ENCODE data around the gene LIPE.
"Not testable (repeated sequence)": the region's sequence is repeated elsewhere in the genome, so short reads cannot be mapped to it uniquely, and the experiment has no call there.

LIPE gene

DNA sequence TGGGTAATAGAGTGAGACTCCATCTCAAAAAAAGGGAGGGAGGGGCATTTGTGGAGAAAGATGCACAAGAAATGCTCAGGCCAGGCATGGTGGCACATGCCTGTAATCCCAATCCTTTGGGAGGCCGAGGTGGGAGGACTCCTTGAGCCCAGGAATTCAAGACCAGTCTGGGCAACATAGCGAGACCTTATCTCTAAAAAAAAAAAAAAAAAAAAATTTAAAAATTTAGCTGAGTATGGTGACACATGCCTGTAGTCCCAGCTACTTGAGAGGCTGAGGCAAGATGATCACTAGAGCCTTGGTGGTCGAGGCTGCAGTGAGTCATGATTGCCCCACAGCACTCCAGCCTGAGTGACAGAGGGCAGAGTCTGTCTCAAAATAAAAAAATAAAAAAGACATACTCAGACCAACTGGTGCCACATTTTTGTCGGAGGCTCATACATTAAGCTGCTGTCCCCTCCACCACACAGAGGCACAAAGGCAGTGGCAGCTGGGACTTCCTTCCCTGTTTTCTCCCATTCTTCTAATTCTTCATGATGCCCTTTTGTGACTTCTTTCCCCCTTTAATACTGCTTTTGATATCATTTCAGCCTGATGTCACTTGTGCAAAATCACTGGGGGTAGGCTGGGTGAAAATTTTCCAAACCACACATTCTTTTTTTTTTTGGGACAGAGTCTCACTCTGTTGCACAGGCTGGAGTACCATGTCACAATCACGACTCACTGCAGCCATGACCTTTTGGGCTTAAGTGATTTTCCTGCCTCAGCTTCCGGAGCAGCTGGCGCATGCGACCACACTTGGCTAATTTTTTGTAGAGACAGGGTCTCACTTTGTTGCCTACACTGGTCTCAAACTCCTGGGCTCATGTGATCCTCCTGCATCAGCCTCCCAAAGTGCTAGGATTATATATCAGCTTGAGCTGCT lies 42.4 kb upstream of the LIPE start:
- H3K4me3 ChIP-seq (ENCODE audit: low read depth, low read length), result no peak overlapping the region
- TF ChIP-seq, protein P1, sequence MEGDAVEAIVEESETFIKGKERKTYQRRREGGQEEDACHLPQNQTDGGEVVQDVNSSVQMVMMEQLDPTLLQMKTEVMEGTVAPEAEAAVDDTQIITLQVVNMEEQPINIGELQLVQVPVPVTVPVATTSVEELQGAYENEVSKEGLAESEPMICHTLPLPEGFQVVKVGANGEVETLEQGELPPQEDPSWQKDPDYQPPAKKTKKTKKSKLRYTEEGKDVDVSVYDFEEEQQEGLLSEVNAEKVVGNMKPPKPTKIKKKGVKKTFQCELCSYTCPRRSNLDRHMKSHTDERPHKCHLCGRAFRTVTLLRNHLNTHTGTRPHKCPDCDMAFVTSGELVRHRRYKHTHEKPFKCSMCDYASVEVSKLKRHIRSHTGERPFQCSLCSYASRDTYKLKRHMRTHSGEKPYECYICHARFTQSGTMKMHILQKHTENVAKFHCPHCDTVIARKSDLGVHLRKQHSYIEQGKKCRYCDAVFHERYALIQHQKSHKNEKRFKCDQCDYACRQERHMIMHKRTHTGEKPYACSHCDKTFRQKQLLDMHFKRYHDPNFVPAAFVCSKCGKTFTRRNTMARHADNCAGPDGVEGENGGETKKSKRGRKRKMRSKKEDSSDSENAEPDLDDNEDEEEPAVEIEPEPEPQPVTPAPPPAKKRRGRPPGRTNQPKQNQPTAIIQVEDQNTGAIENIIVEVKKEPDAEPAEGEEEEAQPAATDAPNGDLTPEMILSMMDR (IDR thresholded peaks at IDR 0.05; ENCODE audit: low read depth, low read length), result no peak

DNA sequence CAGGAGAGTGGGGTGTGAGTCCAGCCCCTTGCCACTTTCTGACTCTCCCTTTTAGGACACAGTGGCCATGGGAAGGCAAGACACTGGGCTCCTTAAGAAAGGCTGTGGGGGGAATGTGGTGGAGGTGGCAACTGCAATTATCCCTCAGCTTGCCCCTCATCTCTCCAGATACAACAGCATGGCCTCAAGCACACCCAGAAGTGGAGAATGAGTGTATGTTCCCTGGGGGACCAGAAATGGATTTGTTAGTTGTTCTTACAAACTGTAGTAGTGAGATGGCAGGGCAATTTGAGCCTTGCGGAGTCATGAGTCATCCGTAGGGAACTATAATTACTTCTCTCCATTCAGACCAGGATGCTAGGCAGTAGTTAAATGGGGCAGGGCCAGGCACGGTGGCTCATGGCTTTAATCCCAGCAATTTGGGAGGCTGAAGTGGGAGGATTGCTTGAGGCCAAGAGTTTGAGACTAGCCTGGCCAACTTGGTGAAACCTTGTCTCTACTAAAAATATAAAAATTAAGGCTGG lies 41.1 kb upstream of the LIPE start:
- no peak overlapping the region for H3K4me3 ChIP-seq (ENCODE audit: low read depth, low read length)
- TF ChIP-seq, protein P1 (IDR thresholded peaks at IDR 0.05; ENCODE audit: low read depth, low read length), result no peak

DNA sequence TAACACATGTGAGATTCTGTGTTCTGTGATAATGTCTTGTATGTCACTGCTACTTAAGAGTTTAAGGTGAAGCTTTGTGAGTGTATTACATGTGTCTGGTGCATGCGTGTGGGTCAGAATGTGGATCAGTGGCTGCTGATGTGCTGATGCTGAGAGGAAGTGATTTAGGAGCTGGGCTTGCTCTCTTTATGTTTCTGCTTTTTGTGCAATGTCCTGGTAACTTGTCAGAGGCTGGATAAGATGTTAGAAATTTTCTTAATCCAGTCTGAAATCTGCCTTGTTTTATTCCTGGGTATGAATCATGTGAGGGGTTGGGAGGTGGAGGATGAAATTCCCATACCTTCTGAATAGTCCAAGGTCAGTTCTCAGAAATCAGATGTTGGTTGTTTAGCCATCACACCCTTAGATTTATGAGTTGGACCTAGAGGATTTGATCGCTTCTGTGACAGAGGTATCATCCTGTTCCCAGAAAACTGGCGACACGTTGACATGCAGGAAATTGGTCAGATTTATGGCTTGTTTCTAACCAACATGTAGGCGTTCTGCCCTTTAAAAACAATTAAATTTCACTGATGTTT lies 40.1 kb upstream of the LIPE start:
- no peak overlapping the region for H3K4me3 ChIP-seq (ENCODE audit: low read depth, low read length)
- TF ChIP-seq, protein P1 (IDR thresholded peaks at IDR 0.05; ENCODE audit: low read depth, low read length), result no peak

DNA sequence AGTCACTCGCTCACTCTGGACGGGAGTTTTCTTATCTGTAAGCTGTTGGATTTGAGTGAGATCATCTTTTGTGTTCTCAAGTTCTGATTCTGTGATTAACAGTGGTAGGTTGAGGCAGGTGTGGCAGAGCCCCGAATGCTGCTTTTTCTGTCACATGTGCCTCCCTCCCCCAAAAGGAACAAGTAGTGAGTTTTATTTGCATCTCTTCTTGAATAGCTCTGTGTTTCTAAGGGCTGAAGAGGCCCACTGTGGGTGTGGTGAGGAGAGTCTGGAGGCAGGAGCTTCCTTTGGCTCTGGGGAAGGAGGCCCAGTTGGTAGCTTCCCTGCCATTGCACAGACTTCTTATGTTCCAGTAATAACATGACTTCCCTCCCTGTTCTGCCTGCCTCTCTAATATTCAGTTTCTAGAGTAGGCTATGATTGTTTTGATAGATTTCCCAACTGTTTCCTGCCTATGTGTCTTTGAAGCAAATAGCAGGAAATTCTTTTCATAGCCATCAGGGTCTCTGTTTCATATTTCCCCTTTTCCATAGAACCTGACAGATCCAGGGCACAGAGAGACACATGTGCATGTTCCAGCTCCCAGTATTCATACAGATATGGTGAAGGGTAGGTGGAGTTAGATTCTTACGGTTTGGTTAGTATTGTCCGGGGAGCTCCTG lies 39.5 kb upstream of the LIPE start:
- TF ChIP-seq, protein P1 (IDR thresholded peaks at IDR 0.05; ENCODE audit: low read depth, low read length), result no peak
- no peak overlapping the region for H3K4me3 ChIP-seq (ENCODE audit: low read depth, low read length)

DNA sequence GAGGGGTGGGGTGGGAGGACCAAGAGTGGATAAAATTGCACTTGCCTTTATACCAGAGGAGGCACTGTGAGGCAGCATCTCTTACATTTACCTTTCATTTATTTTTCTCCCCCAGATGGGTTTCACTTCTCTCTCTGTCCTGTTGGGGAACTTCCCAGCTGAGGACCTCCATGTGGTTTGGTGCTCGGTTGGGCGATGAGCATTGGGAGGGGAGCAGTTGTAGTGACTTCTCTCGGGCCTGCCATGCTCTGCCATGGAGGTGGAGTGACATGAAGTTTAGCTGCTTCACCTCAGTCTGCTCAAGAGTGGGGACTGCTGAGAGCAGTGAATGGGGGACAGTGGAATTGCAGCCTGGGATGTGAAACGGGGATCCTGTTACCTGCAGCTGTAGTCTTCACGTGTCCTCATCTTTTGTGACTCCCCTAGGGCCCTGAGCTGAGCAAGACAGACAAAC lies 38.7 kb upstream of the LIPE start:
- no peak overlapping the region for H3K4me3 ChIP-seq (ENCODE audit: low read depth, low read length)
- TF ChIP-seq, protein P1 (IDR thresholded peaks at IDR 0.05; ENCODE audit: low read depth, low read length), result no peak

DNA sequence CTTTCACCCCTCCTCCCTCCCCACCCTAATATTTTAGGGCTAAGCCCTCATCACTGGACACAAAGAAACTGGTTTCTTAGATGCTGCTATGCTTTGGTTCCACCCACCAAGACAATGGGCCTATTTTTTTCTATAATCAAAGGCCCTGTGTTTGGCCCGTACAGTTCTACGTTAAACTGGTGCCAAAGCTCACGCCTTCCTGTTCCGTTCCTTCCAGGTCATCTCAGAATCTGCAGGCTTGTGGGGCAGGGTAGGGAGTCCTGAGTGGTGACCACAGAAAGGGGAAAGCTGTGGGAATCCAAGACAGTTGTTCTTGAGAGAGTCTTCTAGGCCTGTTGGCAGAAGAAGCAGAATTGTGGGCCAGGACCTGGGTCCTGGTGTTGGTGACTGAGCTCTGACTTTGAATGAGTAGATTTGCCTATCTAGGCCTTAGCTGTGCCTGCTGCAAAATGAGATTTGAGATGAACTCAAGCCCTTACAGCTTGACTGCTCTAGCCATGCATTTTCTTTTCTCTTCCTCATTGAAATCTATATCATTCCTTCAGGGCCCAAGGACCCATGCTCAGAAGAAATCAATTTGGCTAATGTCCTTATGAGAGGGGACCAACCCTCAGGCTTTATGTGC lies 34.6 kb upstream of the LIPE start:
- TF ChIP-seq, protein P1 (IDR thresholded peaks at IDR 0.05; ENCODE audit: low read depth, low read length), result no peak
- H3K4me3 ChIP-seq (ENCODE audit: low read depth, low read length), result no peak overlapping the region

DNA sequence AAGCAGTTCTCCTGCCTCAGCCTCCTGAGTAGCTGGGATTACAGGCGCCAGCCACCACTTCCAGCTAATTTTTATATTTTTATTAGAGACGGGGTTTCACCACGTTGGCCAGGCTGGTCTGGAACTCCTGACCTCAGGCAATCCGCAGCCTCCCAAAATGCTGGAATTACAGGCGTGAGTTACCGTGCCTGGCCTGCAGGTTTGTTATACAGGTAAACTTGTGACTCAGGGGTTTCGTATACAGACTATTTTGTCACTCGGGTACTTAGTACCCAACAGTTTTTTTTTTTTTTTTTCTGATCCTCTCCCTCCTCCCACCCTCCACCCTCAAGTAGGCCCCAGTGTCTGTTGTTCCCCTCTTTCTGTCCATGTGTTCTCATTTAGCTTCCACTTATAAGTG lies 34.0 kb upstream of the LIPE start:
- not testable (repeated sequence) for H3K4me3 ChIP-seq (ENCODE audit: low read depth, low read length)
